Panc1 (cell line): ENCODE measurements around the gene MYH16. TPM values are rescaled to one million over a fixed set of nuclear protein-coding genes. Genes with fewer than 3 reads are reported as not detected.

Experiments
- ATAC-seq: fragments of 200-7000 bp; cut with Tn5 transposase; 2 replicates; pipeline ENCODE4 v1.9.1; 2020; ENCODE audit warnings: mild to moderate bottlenecking, moderate library complexity
- BruUV-seq: library from RNA; stranded (reverse); fragments of 400-500 nt; replicated peaks from 2 replicates; lab custom pipeline; 2021; lab: Mats Ljungman, UMichigan
- CTCF ChIA-PET: fragments of 300-600 bp; sonication (Branson Sonifier 250); formaldehyde crosslinking; loops from one replicate; lab custom pipeline; 2022; ENCODE audit warnings: antibody characterized with exemption; lab: Charles Lee
- POLR2A ChIA-PET: fragments of 300-600 bp; sonication (Branson Sonifier 250); formaldehyde crosslinking; loops from one replicate; lab custom pipeline; 2022; ENCODE audit warnings: antibody characterized with exemption; lab: Charles Lee
- DNase-seq: peaks from one replicate; pipeline ENCODE4 v3.0.0-alpha.2; 2010; ENCODE audit warnings: low read depth, low spot score
- H3K27ac ChIP-seq: 2 replicates; pipeline ENCODE4 v1.5.1; 2011; ENCODE audit warnings: mild to moderate bottlenecking, low read length, inconsistent platforms
- H3K27me3 ChIP-seq: fragments of 200-500 bp; sonication (Bioruptor generic); 2 replicates; pipeline ENCODE4 v1.6.0; 2014; ENCODE audit warnings: low read length, inconsistent platforms; ENCODE audit not compliant: control insufficient read depth, insufficient read depth
- H3K36me3 ChIP-seq: fragments of 200-500 bp; sonication (Bioruptor generic); 2 replicates; pipeline ENCODE4 v1.5.1; 2014; ENCODE audit warnings: inconsistent platforms, mild to moderate bottlenecking, low read length, moderate library complexity; ENCODE audit not compliant: control insufficient read depth, insufficient read depth
- H3K4me1 ChIP-seq: 2 replicates; pipeline ENCODE4 v1.5.1; 2011; ENCODE audit warnings: inconsistent platforms, mild to moderate bottlenecking, low read length, moderate library complexity; ENCODE audit not compliant: control insufficient read depth, insufficient read depth
- H3K4me3 ChIP-seq, 2 experiments: 2 replicates each; pipeline ENCODE4 v1.5.1; 2011 to 2012; ENCODE audit warnings: low read depth in 2 of 2, low read length in 2 of 2, mild to moderate bottlenecking in 2 of 2, inconsistent platforms in 1 of 2, moderate library complexity in 1 of 2
- H3K9me3 ChIP-seq: fragments of 200-500 bp; sonication (Bioruptor generic); 2 replicates; pipeline ENCODE4 v1.5.1; 2014; ENCODE audit warnings: low read depth, mild to moderate bottlenecking, inconsistent platforms, low read length, moderate library complexity; ENCODE audit not compliant: control insufficient read depth, insufficient read depth
- CTCF ChIP-seq: fragments of 450-650 bp; IDR thresholded peaks from 2 replicates; pipeline ENCODE4 v1.5.1; 2017; ENCODE audit warnings: mild to moderate bottlenecking
- POLR2AphosphoS5 ChIP-seq: IDR thresholded peaks from 2 replicates; pipeline ENCODE4 v1.6.1; 2012; ENCODE audit warnings: mild to moderate bottlenecking, low read depth, low read length, moderate library complexity
- REST ChIP-seq, 2 experiments: IDR thresholded peaks; 2 replicates each; pipeline ENCODE4 v1.6.1; 2011 to 2012; ENCODE audit warnings: low read depth in 2 of 2, control low read depth in 1 of 2, low read length in 1 of 2, mild to moderate bottlenecking in 1 of 2, moderate library complexity in 1 of 2; ENCODE audit not compliant: insufficient read depth in 1 of 2
- SIN3A ChIP-seq: IDR thresholded peaks from 2 replicates; pipeline ENCODE4 v1.6.1; 2012; ENCODE audit warnings: low read depth, mild to moderate bottlenecking, low read length, moderate library complexity, borderline replicate concordance; ENCODE audit not compliant: insufficient read depth
- TCF7L2 ChIP-seq: IDR thresholded peaks from 2 replicates; pipeline ENCODE4 v1.6.1; 2011; ENCODE audit warnings: mild to moderate bottlenecking, low read depth, low read length, inconsistent platforms
- in situ Hi-C: cut with HindIII; loops from 2 replicates; pipeline ENCODE4 v1.10.0; 2016; ENCODE audit warnings: low sequenced_read_pairs, low pct_unique_long_range_greater_than_20kb
- intact Hi-C: fragments of 100-400 bp; cut with micrococcal nuclease; formaldehyde crosslinking; loops from one replicate; pipeline ENCODE4 v1.10.0; 2022; ENCODE audit not compliant: unreplicated experiment
- total RNA-seq: library from RNA; stranded (reverse); gene quantifications from one replicate; pipeline ENCODE4 v1.2.1, GENCODE V29; 2021; ENCODE audit not compliant: unreplicated experiment

MYH16 gene
- total RNA-seq, 1 experiment from 2014 or later, result 0.23 TPM

- ATAC-seq (peak; percentile 75), DNase-seq (no peak)
- H3K27ac ChIP-seq, result peak overlapping the region; percentile 82
- ChIA-PET POLR2A (interaction anchor here (0.6 to 1.0 kb wide), 5 partner anchors 12 to 128 kb away, joined by 3 to 7 read pairs (median 5); no protein-coding TSS in a partner anchor), CTCF (interaction anchor here (0.6 to 0.8 kb wide), 2 partner anchors 11 to 17 kb away, joined by 4 to 10 read pairs; no protein-coding TSS in a partner anchor)
- peaks cover 25% of the 10 kb centered on the region for H3K4me1 ChIP-seq
- H3K27me3 ChIP-seq, result no peaks in the 10 kb centered on the region
- TF ChIP-seq POLR2AphosphoS5 (no peak; the same call in 1 of the 2 replicates), SIN3A (no peak), CTCF (no peak), TCF7L2 (no peak), REST (IDR thresholded peaks at IDR 0.05; ENCODE audit: insufficient read depth in 1 of 2, low read depth in 2 of 2, low read length in 1 of 2) (no peak)
- in situ Hi-C loops, result no loop called here
- H3K9me3 ChIP-seq, result no peaks in the 10 kb centered on the region; the same call in 1 of the 2 replicates
- intact Hi-C loops, result no loop called here
- no TSS peak for BruUV-seq
- no peaks in the 10 kb centered on the region for H3K36me3 ChIP-seq
- no peak overlapping the region for H3K4me3 ChIP-seq
These were observed 4.6 kb upstream of the MYH16 start for GRCh38 chr7:99267841-99268576.

- Histone ChIP-seq H3K27me3 (no peaks in the 10 kb centered on the region), H3K9me3 (no peaks in the 10 kb centered on the region; the same call in 1 of the 2 replicates), H3K4me1 (peaks cover 25% of the 10 kb centered on the region), H3K27ac (peak overlapping the region; percentile 82), H3K36me3 (no peaks in the 10 kb centered on the region), H3K4me3 (no peak overlapping the region)
- DNase-seq, result no peak
- TF ChIP-seq SIN3A, result no peak
- no peak for TF ChIP-seq POLR2AphosphoS5
- no peak for TF ChIP-seq REST (IDR thresholded peaks at IDR 0.05; ENCODE audit: insufficient read depth in 1 of 2, low read depth in 2 of 2, low read length in 1 of 2)
- TF ChIP-seq CTCF, result no peak
- no peak for TF ChIP-seq TCF7L2
- in situ Hi-C loops, result no loop called here
- BruUV-seq, result no TSS peak
- intact Hi-C loops, result no loop called here
- ATAC-seq, result no peak
- POLR2A ChIA-PET, result interaction anchor here (0.6 to 1.0 kb wide), 4 partner anchors 12 to 126 kb away, joined by 3 to 6 read pairs (median 4); no protein-coding TSS in a partner anchor
- CTCF ChIA-PET, result interaction anchor here (0.8 kb wide), 1 partner anchor 11 kb away, joined by 10 read pairs; no protein-coding TSS in a partner anchor
These were observed 4.1 kb upstream of the MYH16 start for GRCh38 chr7:99268577-99268908.
